Panc1 (cell line): ENCODE results near the gene VWA5B2. TPM values are rescaled to one million over a fixed set of nuclear protein-coding genes. Genes with fewer than 3 reads are reported as not detected.

ENCODE experiments used
- ATAC-seq: fragments of 200-7000 bp; cut with Tn5 transposase; 2 replicates; pipeline ENCODE4 v1.9.1; 2020; ENCODE audit warnings: mild to moderate bottlenecking, moderate library complexity
- BruUV-seq: library from RNA; stranded (reverse); fragments of 400-500 nt; replicated peaks from 2 replicates; lab custom pipeline; 2021; lab: Mats Ljungman, UMichigan
- CTCF ChIA-PET: fragments of 300-600 bp; sonication (Branson Sonifier 250); formaldehyde crosslinking; loops from one replicate; lab custom pipeline; 2022; ENCODE audit warnings: antibody characterized with exemption; lab: Charles Lee
- POLR2A ChIA-PET: fragments of 300-600 bp; sonication (Branson Sonifier 250); formaldehyde crosslinking; loops from one replicate; lab custom pipeline; 2022; ENCODE audit warnings: antibody characterized with exemption; lab: Charles Lee
- DNase-seq: peaks from one replicate; pipeline ENCODE4 v3.0.0-alpha.2; 2010; ENCODE audit warnings: low read depth, low spot score
- H3K27ac ChIP-seq: 2 replicates; pipeline ENCODE4 v1.5.1; 2011; ENCODE audit warnings: mild to moderate bottlenecking, low read length, inconsistent platforms
- H3K27me3 ChIP-seq: fragments of 200-500 bp; sonication (Bioruptor generic); 2 replicates; pipeline ENCODE4 v1.6.0; 2014; ENCODE audit warnings: low read length, inconsistent platforms; ENCODE audit not compliant: control insufficient read depth, insufficient read depth
- H3K36me3 ChIP-seq: fragments of 200-500 bp; sonication (Bioruptor generic); 2 replicates; pipeline ENCODE4 v1.5.1; 2014; ENCODE audit warnings: inconsistent platforms, mild to moderate bottlenecking, low read length, moderate library complexity; ENCODE audit not compliant: control insufficient read depth, insufficient read depth
- H3K4me1 ChIP-seq: 2 replicates; pipeline ENCODE4 v1.5.1; 2011; ENCODE audit warnings: inconsistent platforms, mild to moderate bottlenecking, low read length, moderate library complexity; ENCODE audit not compliant: control insufficient read depth, insufficient read depth
- H3K4me3 ChIP-seq, 2 experiments: 2 replicates each; pipeline ENCODE4 v1.5.1; 2011 to 2012; ENCODE audit warnings: low read depth in 2 of 2, low read length in 2 of 2, mild to moderate bottlenecking in 2 of 2, inconsistent platforms in 1 of 2, moderate library complexity in 1 of 2
- H3K9me3 ChIP-seq: fragments of 200-500 bp; sonication (Bioruptor generic); 2 replicates; pipeline ENCODE4 v1.5.1; 2014; ENCODE audit warnings: low read depth, mild to moderate bottlenecking, inconsistent platforms, low read length, moderate library complexity; ENCODE audit not compliant: control insufficient read depth, insufficient read depth
- CTCF ChIP-seq: fragments of 450-650 bp; IDR thresholded peaks from 2 replicates; pipeline ENCODE4 v1.5.1; 2017; ENCODE audit warnings: mild to moderate bottlenecking
- POLR2AphosphoS5 ChIP-seq: IDR thresholded peaks from 2 replicates; pipeline ENCODE4 v1.6.1; 2012; ENCODE audit warnings: mild to moderate bottlenecking, low read depth, low read length, moderate library complexity
- REST ChIP-seq, 2 experiments: IDR thresholded peaks; 2 replicates each; pipeline ENCODE4 v1.6.1; 2011 to 2012; ENCODE audit warnings: low read depth in 2 of 2, control low read depth in 1 of 2, low read length in 1 of 2, mild to moderate bottlenecking in 1 of 2, moderate library complexity in 1 of 2; ENCODE audit not compliant: insufficient read depth in 1 of 2
- SIN3A ChIP-seq: IDR thresholded peaks from 2 replicates; pipeline ENCODE4 v1.6.1; 2012; ENCODE audit warnings: low read depth, mild to moderate bottlenecking, low read length, moderate library complexity, borderline replicate concordance; ENCODE audit not compliant: insufficient read depth
- TCF7L2 ChIP-seq: IDR thresholded peaks from 2 replicates; pipeline ENCODE4 v1.6.1; 2011; ENCODE audit warnings: mild to moderate bottlenecking, low read depth, low read length, inconsistent platforms
- in situ Hi-C: cut with HindIII; loops from 2 replicates; pipeline ENCODE4 v1.10.0; 2016; ENCODE audit warnings: low sequenced_read_pairs, low pct_unique_long_range_greater_than_20kb
- intact Hi-C: fragments of 100-400 bp; cut with micrococcal nuclease; formaldehyde crosslinking; loops from one replicate; pipeline ENCODE4 v1.10.0; 2022; ENCODE audit not compliant: unreplicated experiment
- total RNA-seq: library from RNA; stranded (reverse); gene quantifications from one replicate; pipeline ENCODE4 v1.2.1, GENCODE V29; 2021; ENCODE audit not compliant: unreplicated experiment

The VWA5B2 gene
- total RNA-seq, 1 experiment from 2014 or later = 0.28 TPM

GRCh38 chr3:184261270-184261853 lies 32.0 kb downstream of the VWA5B2 start, which contains the start of gene CAMK2N2:
Gene CAMK2N2 (minus strand): TSS chr3:184261553. CDS start chr3:184261285, 268 bp downstream.
- H3K9me3 ChIP-seq = no peaks in the 10 kb centered on the region
- ATAC-seq = peak; percentile 89
- in situ Hi-C loops (no loop called here), intact Hi-C loops (no loop called here)
- H3K36me3 ChIP-seq = no peaks in the 10 kb centered on the region
- DNase-seq = no peak
- H3K4me1 ChIP-seq = 0 out of 2 replicates have a peak, but pooled peaks cover 4% of the 10 kb centered on the region
- ChIA-PET POLR2A (interaction anchor here (0.6 kb wide), 1 partner anchor 113 kb away, joined by 6 read pairs; no protein-coding TSS in a partner anchor), CTCF (interaction anchor here (0.6 to 1.8 kb wide), 2 partner anchors 11 to 403 kb away, joined by 4 to 5 read pairs; partner anchors contain the start of gene EEF1AKMT4)
- peak within 1 kb of the TSS; percentile 47 to 54 for H3K4me3 ChIP-seq
- TF ChIP-seq CTCF = no peak
- TF ChIP-seq TCF7L2 = no peak
- no peak; a peak in 1 of 4 replicates for TF ChIP-seq REST (IDR thresholded peaks at IDR 0.05; ENCODE audit: insufficient read depth in 1 of 2, low read depth in 2 of 2, low read length in 1 of 2)
- no peak for TF ChIP-seq POLR2AphosphoS5
- TF ChIP-seq SIN3A = no peak
- no TSS peak for BruUV-seq
- no peak within 1 kb of the TSS; the same call in 1 of the 2 replicates for H3K27ac ChIP-seq
- H3K27me3 ChIP-seq = no peaks in the 10 kb centered on the region; the same call in 1 of the 2 replicates

- intact Hi-C loops = no loop called here
- CTCF ChIA-PET = interaction anchor here (1.8 kb wide), 1 partner anchor 12 kb away, joined by 5 read pairs; the partner anchor contains the start of gene EEF1AKMT4
- ATAC-seq (peak; percentile 58), DNase-seq (no peak)
- no peak overlapping the region; the same call in 1 of the 2 replicates for H3K27ac ChIP-seq
- no peaks in the 10 kb centered on the region for H3K9me3 ChIP-seq
- POLR2A ChIA-PET = no interaction called here
- H3K4me3 ChIP-seq = peak overlapping the region; percentile 47 to 54
- no peaks in the 10 kb centered on the region; the same call in 1 of the 2 replicates for H3K27me3 ChIP-seq
- no peaks in the 10 kb centered on the region for H3K36me3 ChIP-seq
- 0 out of 2 replicates have a peak, but pooled peaks cover 4% of the 10 kb centered on the region for H3K4me1 ChIP-seq
- no TSS peak for BruUV-seq
- TF ChIP-seq TCF7L2 = no peak
- no peak for TF ChIP-seq CTCF
- TF ChIP-seq SIN3A = 0 out of 2 replicates have a peak, but pooled peaks have one; percentile 11
- in situ Hi-C loops = no loop called here
Observed at GRCh38 chr3:184261854-184262763, 32.7 kb downstream of the VWA5B2 start.
